Prostate gland (tissue), 1 donor: ENCODE results near the gene TEP1.

Experiments used
- POLR2A ChIP-seq: fragments of 450-650 bp; IDR thresholded peaks from one replicate; pipeline ENCODE4 v1.6.1; 2016; ENCODE audit warnings: antibody characterized with exemption, mild to moderate bottlenecking
- POLR2AphosphoS5 ChIP-seq: sonication (generic); formaldehyde crosslinking; IDR thresholded peaks from one replicate; pipeline ENCODE4 v1.6.1; 2017; ENCODE audit warnings: antibody characterized with exemption

- no peak for TF ChIP-seq POLR2A
- no peak for TF ChIP-seq POLR2AphosphoS5
These were observed 33.6 kb upstream of the TEP1 start for GRCh38 chr14:20446889-20447288.
